GM23338 (cell line): ENCODE results near the gene IL15RA. TPM values are rescaled to one million over a fixed set of nuclear protein-coding genes. Genes with fewer than 3 reads are reported as not detected.

Experiments used
- ATAC-seq: fragments of 200-7000 bp; cut with Tn5 transposase; 3 replicates; pipeline ENCODE4 v1.9.1; 2020
- DNase-seq: peaks from one replicate; pipeline ENCODE4 v3.0.0-alpha.2; 2015; ENCODE audit warnings: low spot score
- H2AFZ ChIP-seq: fragments of 200-600 bp; sonication (generic); 2 replicates; pipeline ENCODE4 v1.8.0; 2016; ENCODE audit warnings: antibody characterized with exemption, mild to moderate bottlenecking, moderate library complexity
- H3F3A ChIP-seq: fragments of 200-600 bp; sonication (generic); replicated peaks from 2 replicates; pipeline ENCODE4 v1.8.0; 2017; ENCODE audit warnings: antibody characterized with exemption, mixed run types, low read depth
- H3K27ac ChIP-seq: fragments of 200-600 bp; sonication (generic); 2 replicates; pipeline ENCODE4 v1.6.1; 2016; ENCODE audit warnings: low read depth
- H3K27me3 ChIP-seq: fragments of 200-600 bp; sonication (generic); 2 replicates; pipeline ENCODE4 v1.8.0; 2016; ENCODE audit warnings: mild to moderate bottlenecking, mixed run types, moderate library complexity; ENCODE audit not compliant: insufficient read depth
- H3K36me3 ChIP-seq: fragments of 200-600 bp; sonication (generic); 2 replicates; pipeline ENCODE4 v1.8.0; 2016; ENCODE audit warnings: mild to moderate bottlenecking; ENCODE audit not compliant: insufficient read depth
- H3K4me1 ChIP-seq: fragments of 200-600 bp; sonication (generic); 2 replicates; pipeline ENCODE4 v1.8.0; 2016; ENCODE audit warnings: mild to moderate bottlenecking, moderate library complexity; ENCODE audit not compliant: insufficient read depth
- H3K4me2 ChIP-seq: fragments of 200-600 bp; sonication (generic); 2 replicates; pipeline ENCODE4 v1.7.1; 2017; ENCODE audit warnings: mixed run types
- H3K4me3 ChIP-seq: fragments of 200-600 bp; sonication (generic); 2 replicates; pipeline ENCODE4 v1.6.1; 2016; ENCODE audit warnings: mixed run types
- H3K79me2 ChIP-seq: fragments of 200-600 bp; sonication (generic); replicated peaks from 2 replicates; pipeline ENCODE4 v1.8.0; 2017; ENCODE audit warnings: mild to moderate bottlenecking; ENCODE audit not compliant: insufficient read depth
- H3K9me2 ChIP-seq: fragments of 200-600 bp; sonication (generic); 2 replicates; pipeline ENCODE4 v1.8.0; 2017; ENCODE audit not compliant: insufficient read depth
- H4K20me1 ChIP-seq: fragments of 200-600 bp; sonication (generic); replicated peaks from 2 replicates; pipeline ENCODE4 v1.8.0; 2017; ENCODE audit warnings: mild to moderate bottlenecking; ENCODE audit not compliant: insufficient read depth
- H3K27ac Mint-ChIP-seq: 2 replicates; pipeline ENCODE4 v1.8.0; 2020; ENCODE audit warnings: inconsistent platforms, mild to moderate bottlenecking, moderate library complexity, mixed read lengths
- H3K27me3 Mint-ChIP-seq: 3 replicates; pipeline ENCODE4 v1.8.0; 2022; ENCODE audit warnings: low read depth, mild to moderate bottlenecking, moderate library complexity, mixed read lengths, inconsistent platforms; ENCODE audit not compliant: insufficient read depth, poor library complexity
- H3K36me3 Mint-ChIP-seq: 3 replicates; pipeline ENCODE4 v1.8.0; 2021; ENCODE audit warnings: low read depth, mild to moderate bottlenecking, inconsistent platforms, moderate library complexity, mixed read lengths
- H3K4me1 Mint-ChIP-seq: 3 replicates; pipeline ENCODE4 v1.8.0; 2020; ENCODE audit warnings: mild to moderate bottlenecking, inconsistent platforms, mixed read lengths
- H3K4me3 Mint-ChIP-seq: 3 replicates; pipeline ENCODE4 v1.8.0; 2021; ENCODE audit warnings: moderate library complexity, mild to moderate bottlenecking, inconsistent platforms, mixed read lengths
- H3K9me3 Mint-ChIP-seq: 3 replicates; pipeline ENCODE4 v1.8.0; 2020; ENCODE audit warnings: moderate library complexity, mild to moderate bottlenecking, inconsistent platforms, mixed read lengths
- CREB1 ChIP-seq: fragments of 250-450 bp; sonication (Bioruptor Pico); IDR thresholded peaks from 2 replicates; pipeline ENCODE4 v1.5.0; 2020; ENCODE audit warnings: low read depth, mild to moderate bottlenecking, moderate library complexity
- CTCF ChIP-seq, 2 experiments: fragments of 200-600 bp in 1 of 2; sonication (generic) in 1 of 2; conservative IDR thresholded peaks; 2 replicates each; pipeline versions ENCODE4 v1.5.1 to v1.6.1; 2016 to 2017; ENCODE audit warnings: antibody characterized with exemption in 2 of 2, low read depth in 2 of 2, mild to moderate bottlenecking in 2 of 2, moderate library complexity in 1 of 2
- ETS1 ChIP-seq: IDR thresholded peaks from 2 replicates; pipeline ENCODE4 v1.6.1; 2016; ENCODE audit warnings: antibody characterized with exemption
- EZH2 ChIP-seq: fragments of 200-600 bp; sonication (generic); IDR thresholded peaks from one replicate; pipeline ENCODE4 v1.8.0; 2017; ENCODE audit warnings: antibody characterized with exemption, mild to moderate bottlenecking, low read depth; ENCODE audit not compliant: unreplicated experiment
- EZH2phosphoT487 ChIP-seq: fragments of 200-600 bp; sonication (generic); IDR thresholded peaks from one replicate; pipeline ENCODE4 v1.8.1; 2018; ENCODE audit warnings: antibody characterized with exemption; ENCODE audit not compliant: unreplicated experiment
- NANOG ChIP-seq: IDR thresholded peaks from 2 replicates; pipeline ENCODE4 v1.6.1; 2016; ENCODE audit warnings: antibody characterized with exemption, borderline replicate concordance
- POLR2AphosphoS5 ChIP-seq: IDR thresholded peaks from 2 replicates; pipeline ENCODE4 v1.6.1; 2016; ENCODE audit warnings: antibody characterized with exemption, low read depth
- REST ChIP-seq: IDR thresholded peaks from one replicate; pipeline ENCODE4 v1.6.1; 2018; ENCODE audit warnings: antibody characterized with exemption; ENCODE audit not compliant: unreplicated experiment
- ZNF114 ChIP-seq: fragments of 250-450 bp; sonication (Bioruptor Pico); IDR thresholded peaks from 2 replicates; pipeline ENCODE4 v1.5.0; 2020; ENCODE audit warnings: mild to moderate bottlenecking, moderate library complexity
- ZNF331 ChIP-seq: fragments of 250-450 bp; sonication (Bioruptor Pico); IDR thresholded peaks from 2 replicates; pipeline ENCODE4 v1.5.0; 2020; ENCODE audit warnings: low read depth, mild to moderate bottlenecking, moderate library complexity
- ZNF462 ChIP-seq: fragments of 250-450 bp; sonication (Bioruptor Pico); IDR thresholded peaks from 2 replicates; pipeline ENCODE4 v1.5.0; 2020; ENCODE audit warnings: mild to moderate bottlenecking, moderate library complexity
- polyA plus RNA-seq: library from polyadenylated mRNA; unstranded; fragments of >200 nt; fragmentation: Nextera tagmentation; extraction: Ambion mirVana; gene quantifications from 2 replicates; pipeline ENCODE4 v1.2.1, GENCODE V29; 2016
- total RNA-seq: library from RNA; depleted of rRNA; stranded (reverse); fragments of >200 nt; shearing (Covaris generic); gene quantifications from 2 replicates; pipeline ENCODE4 v1.2.3, GENCODE V29; 2014

The IL15RA gene
- total and polyA plus RNA-seq, 2 experiments from 2014 or later: 1.6 to 2.2 TPM

- Mint-ChIP-seq H3K4me3 (no peak overlapping the region), H3K27ac (no peak overlapping the region), H3K9me3 (no peaks in the 10 kb centered on the region), H3K36me3 (peaks cover 89% of the 10 kb centered on the region), H3K4me1 (no peaks in the 10 kb centered on the region), H3K27me3 (no peaks in the 10 kb centered on the region)
- no peaks in the 10 kb centered on the region for H4K20me1 ChIP-seq
- DNase-seq (no peak), ATAC-seq (no peak)
- no peaks in the 10 kb centered on the region for H3F3A ChIP-seq
- no peaks in the 10 kb centered on the region for H3K4me1 ChIP-seq
- H3K4me2 ChIP-seq: no peak overlapping the region
- H3K36me3 ChIP-seq: peaks cover 62% of the 10 kb centered on the region
- H3K27ac ChIP-seq: no peak overlapping the region
- H3K9me2 ChIP-seq: no peaks in the 10 kb centered on the region
- H2AFZ ChIP-seq: no peak overlapping the region
- H3K79me2 ChIP-seq: no peaks in the 10 kb centered on the region
- H3K4me3 ChIP-seq: no peak overlapping the region
- TF ChIP-seq ZNF114 (CRISPR knock-in tag) (no peak), REST (no peak), CREB1 (CRISPR knock-in tag) (no peak), NANOG (no peak), EZH2phosphoT487 (no peak), CTCF (conservative IDR thresholded peaks at IDR 0.05; ENCODE audit: low read depth in 2 of 2) (no peak), ZNF331 (CRISPR knock-in tag) (no peak), ZNF462 (CRISPR knock-in tag) (no peak), EZH2 (no peak), POLR2AphosphoS5 (no peak), ETS1 (no peak)
- H3K27me3 ChIP-seq: no peaks in the 10 kb centered on the region
Measured at GRCh38 chr10:5924889-5925288, 52.5 kb downstream of the IL15RA start.
